GM19438 (cell line): ENCODE results near the gene ANO1.

Experiments
- ATAC-seq: cut with Tn5 transposase; IDR thresholded peaks from one replicate; pipeline ENCODE4 v1.9.1; 2021; ENCODE audit warnings: low read depth; ENCODE audit not compliant: unreplicated experiment

Gene ANO1

DNA sequence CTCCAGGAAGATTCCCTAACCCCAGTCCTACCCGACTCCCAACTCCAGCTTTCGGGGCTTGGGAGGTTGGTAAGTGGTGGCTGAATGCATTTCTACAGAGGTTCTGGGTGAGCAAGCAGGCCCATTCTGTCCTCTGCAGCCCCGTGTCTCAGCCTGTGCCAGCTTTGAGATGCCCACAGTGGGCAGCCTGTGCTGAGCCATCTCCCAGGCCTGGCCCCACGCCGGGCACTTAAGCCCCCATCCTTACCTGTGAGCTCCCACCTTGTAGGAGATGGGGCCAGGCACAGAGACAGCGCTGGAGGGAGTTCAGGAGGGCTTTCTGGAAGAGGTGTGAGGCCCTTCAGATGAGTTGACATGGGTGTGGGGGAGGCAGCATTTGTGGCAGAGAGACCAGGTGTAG, 54.5 kb downstream of the ANO1 start:
- ATAC-seq = no peak

DNA sequence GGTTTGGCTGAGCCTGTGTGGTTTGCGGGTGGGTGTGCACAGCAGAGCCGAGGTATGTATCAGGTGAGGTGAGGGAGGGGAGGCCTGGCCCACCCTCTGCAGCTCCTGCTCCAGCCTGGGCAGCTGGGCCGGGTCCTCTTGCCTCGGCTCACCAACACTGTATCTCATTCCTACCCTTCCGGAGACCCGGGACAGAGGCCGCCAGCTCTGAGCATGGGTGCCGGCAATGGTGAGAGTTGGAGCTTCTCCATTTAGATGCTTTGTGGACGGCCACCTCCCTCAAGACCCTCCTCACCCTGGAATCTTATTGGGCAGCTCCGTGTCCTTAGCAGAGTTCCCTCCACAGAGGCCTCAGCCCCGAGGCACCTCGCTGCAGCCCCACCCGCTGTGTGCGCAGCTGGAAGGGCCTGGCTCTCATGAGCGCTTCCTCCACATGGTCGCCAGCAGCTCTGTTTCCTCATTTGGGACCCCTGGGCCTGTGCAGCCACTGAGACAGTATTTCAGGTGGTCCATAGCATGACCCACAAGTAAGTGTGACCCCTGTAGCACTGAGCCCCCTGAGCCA, 55.7 kb downstream of the ANO1 start:
- ATAC-seq = no peak

- no peak for ATAC-seq
Measured at GRCh38 chr11:70134490-70134889, 56.4 kb downstream of the ANO1 start.

- ATAC-seq = no peak
Measured at GRCh38 chr11:70135142-70135541, 57.0 kb downstream of the ANO1 start.

- ATAC-seq = no peak
Measured at GRCh38 chr11:70135625-70136059, 57.5 kb downstream of the ANO1 start.

- no peak for ATAC-seq
Measured at GRCh38 chr11:70137383-70137782, 59.3 kb downstream of the ANO1 start.

- ATAC-seq = no peak
Measured at GRCh38 chr11:70138403-70138802, 60.3 kb downstream of the ANO1 start.

DNA sequence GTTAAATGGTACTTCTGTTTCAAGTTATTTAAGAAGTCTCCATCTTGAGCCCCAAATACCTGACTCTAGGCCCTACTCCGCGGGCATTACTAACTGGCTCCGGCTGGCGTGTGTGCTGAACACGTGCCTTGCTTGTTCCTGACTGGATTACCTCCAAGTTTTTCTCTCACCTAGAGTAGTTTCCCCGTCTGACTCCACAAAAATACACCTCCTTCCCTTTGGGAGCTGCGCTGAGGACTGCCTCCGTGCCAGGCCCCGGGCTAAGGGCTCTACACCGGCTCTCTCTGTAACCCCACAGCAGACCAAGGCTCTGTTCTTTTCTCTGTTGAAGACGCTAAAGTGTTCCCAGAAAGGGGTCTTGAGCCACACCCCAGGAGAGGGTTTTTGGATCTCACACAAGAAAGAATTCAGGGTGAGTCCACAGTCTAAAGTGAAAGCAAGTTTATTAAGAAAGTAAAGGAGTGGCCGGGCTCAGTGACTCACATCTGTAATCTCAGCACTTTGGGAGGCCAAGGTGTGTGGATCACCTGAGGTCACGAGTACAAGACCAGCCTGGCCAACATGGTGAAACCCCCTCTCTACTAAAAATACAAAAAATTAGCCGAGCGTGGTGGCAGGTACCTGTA, 61.8 kb downstream of the ANO1 start:
- no peak for ATAC-seq

DNA sequence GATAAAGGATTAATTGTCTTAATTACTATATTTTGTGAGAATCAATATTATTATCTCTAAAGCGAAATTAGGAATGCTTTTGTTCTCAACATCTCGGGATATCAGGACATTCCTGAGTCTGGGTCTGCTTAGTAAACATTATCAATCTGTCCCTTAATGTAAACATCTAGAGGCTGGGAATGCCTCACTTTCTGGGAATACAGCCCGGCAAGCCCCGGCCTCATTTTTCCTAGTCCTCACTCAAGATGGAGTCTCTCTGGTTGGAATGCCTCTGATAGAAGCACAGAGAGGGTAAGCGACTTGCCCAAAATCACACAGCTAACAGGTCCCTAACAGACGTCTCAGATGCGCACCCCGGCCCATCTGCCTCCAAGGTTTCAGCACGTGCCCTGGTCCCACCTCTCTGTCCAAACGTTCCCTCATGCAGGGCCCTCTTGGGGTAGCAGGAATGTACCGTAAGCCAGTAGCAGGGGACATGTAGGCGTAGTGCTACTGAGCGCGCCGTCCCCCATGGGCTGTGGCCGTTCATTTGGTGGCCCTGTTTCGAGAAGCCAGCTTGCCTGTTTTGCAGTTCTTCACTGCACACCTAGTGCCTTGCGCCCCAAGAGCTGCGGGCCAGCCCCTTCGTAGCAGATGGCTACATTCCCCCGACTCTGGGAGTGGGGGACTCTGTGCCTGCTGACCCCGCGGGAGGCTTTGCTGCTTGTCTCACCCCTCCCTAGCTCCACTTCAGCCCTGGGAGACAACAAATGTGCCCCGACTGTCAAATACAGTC, 62.8 kb downstream of the ANO1 start:
- ATAC-seq = no peak

GRCh38 chr11:70141486-70142220, 63.5 kb downstream of the ANO1 start:
- ATAC-seq = no peak

DNA sequence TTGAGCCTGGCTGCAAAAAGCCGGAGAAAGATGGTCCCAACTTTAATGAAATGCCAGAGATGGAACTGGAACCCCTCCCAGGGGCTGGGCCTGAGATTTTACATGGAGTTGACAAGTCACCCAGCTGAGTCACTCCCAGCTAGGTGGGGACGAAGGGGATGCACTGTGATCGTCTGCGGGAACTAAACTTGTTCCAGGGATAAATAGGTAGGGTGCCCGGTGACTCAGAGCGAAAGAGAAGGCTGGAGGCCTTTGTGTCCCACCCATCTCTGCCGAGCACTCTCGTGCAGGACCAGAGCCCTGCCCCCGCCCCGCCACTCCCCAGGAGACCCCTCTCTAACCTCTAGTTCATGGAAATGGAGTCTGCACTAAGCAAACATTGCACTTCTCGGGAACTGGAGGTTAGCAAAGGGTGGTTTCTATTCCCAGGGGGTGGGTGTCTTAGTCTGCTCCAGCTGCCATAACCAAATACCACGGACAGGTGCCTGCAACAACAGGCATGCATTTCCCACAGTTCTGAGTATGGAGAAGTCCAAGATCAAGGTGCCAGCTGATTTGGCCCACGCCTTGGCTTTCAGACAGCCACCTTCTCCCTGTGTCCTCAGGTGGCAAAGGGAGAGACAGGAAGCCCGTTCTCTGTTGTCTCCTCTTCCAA, 64.2 kb downstream of the ANO1 start:
- ATAC-seq = no peak

DNA sequence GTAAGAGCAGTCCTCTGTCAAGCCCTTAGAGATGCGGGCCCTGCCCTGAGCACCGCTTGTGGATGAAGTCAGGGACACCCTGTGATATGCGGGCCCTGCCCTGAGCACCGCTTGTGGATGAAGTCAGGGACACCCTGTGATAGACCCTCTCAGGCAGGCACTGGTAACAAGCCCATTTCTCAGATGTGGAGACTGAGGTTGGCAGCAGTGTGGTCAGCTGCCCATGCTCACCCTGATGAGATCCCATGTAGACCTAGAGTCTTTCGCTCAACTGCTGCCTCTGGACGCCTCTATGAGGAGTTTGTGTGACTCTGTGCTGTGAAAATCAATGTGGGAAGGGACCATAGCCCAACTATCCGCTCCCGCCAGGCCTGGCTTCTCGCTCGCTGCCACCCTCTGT, 66.1 kb downstream of the ANO1 start:
- no peak for ATAC-seq

DNA sequence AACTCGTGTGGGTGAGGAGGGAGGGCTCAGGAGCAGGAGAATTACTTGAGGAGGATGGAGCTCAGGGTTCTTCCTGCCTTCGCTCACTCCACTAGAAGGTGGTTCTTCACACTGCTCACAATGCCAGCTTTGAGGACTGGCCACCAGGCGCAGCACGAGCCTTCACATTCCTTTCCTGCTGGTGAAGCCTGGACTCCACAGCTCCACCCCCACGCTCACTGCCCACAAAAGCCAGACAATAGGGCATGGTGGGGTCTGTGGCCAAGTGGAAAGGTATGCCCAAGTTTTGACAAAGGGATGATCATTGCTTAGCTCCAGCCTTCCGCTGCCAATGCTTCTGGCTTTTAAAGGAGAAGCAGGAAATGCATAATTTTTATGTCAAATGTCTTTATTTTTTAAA, 67.0 kb downstream of the ANO1 start:
- ATAC-seq = no peak

DNA sequence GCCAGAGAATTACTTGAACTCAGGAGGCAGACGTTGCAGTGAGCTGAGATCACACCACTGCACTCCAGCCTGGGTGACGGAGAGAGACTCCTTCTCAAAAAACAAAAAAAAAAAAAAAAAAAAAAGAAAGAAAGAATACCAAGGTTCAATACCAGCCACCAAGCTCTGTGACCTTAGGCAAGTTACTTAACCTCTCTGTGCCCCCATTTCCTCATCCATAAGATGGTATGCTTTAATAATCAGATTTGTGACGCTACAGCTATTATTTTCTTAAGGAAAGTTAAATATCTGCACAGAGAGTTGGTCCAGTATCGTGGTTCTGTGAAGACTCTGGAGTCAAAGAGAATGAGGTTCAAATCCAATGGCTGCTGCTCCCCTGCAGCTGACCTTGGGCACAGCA, 67.7 kb downstream of the ANO1 start:
- ATAC-seq = no peak

DNA sequence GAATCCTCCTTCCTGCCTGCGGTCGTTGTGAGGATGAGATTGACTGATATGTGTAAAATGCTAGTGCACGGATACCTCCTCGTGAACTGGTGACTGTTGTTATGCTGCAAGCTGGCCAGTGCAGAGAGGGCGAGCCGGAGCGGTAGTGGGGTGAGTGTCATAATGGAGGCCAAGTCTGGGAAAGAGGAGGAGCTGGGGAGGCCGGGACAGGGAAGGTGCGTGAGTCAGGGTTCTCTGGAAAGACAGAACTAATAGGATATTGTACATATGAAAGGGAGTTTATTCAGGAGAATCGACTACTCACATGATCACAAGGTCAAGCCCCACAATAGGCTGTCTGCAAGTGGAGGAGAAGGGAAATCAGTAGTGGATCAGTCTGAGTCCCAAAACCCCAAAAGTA, 68.2 kb downstream of the ANO1 start:
- ATAC-seq = no peak

GRCh38 chr11:70146895-70147520, 68.9 kb downstream of the ANO1 start:
- no peak for ATAC-seq

DNA sequence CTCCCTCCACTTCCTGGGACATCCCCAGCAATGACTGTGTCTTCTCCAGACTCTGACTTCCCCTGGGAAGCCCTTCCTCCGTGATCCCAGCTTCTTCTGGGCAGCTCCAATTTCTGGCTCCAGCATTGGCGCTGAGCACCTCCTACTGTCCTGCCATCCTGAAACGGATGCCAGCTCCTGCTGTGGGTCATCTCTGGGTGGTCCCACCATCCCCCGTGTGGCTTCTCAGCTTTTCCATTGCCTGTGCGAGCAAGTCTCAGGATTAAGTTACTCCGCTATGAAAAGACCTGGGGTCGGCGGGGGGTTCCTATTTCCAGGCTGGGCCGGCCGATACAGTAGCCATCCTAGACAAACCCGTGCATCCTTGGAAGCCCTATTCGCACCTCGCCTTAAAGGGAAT, 69.6 kb downstream of the ANO1 start:
- no peak for ATAC-seq

GRCh38 chr11:70151671-70152070, 73.6 kb downstream of the ANO1 start:
- no peak for ATAC-seq

GRCh38 chr11:70153133-70153727, 75.1 kb downstream of the ANO1 start:
- ATAC-seq = no peak

- ATAC-seq = no peak
Measured at GRCh38 chr11:70155386-70155785, 77.3 kb downstream of the ANO1 start.
